A673 (cell line): ENCODE results near the gene TRAPPC2L.

Experiments
- CTCF ChIP-seq: fragments of 300-800, 200-600 bp; sonication (generic); conservative IDR thresholded peaks from 2 replicates; pipeline ENCODE4 v1.5.1; 2017; ENCODE audit warnings: low read depth, mild to moderate bottlenecking, antibody characterized with exemption, low read length, moderate library complexity, mixed read lengths
- EZH2 ChIP-seq: fragments of 200-600 bp; sonication (generic); IDR thresholded peaks from 2 replicates; pipeline ENCODE4 v1.6.1; 2017; ENCODE audit warnings: borderline replicate concordance, low read depth, mild to moderate bottlenecking, mixed read lengths, antibody characterized with exemption, low read length; ENCODE audit not compliant: poor library complexity, severe bottlenecking

- no peak for TF ChIP-seq CTCF
- TF ChIP-seq EZH2: no peak
Measured at GRCh38 chr16:88879788-88880055, 22.8 kb downstream of the TRAPPC2L start.
